ENCODE results near the gene ZNF804B.

The ZNF804B gene

GRCh38 chr7:88818552-88818951 is 59.1 kb downstream of the ZNF804B start:
- H3K4me3 ChIP-seq (ENCODE audit: low read depth, low read length) = no peak overlapping the region
- DNase-seq (ENCODE audit: low read depth) = no peak
- TF ChIP-seq CTCF (IDR thresholded peaks at IDR 0.05; ENCODE audit: control insufficient read depth, extremely low read depth, insufficient read depth) = no peak

DNA sequence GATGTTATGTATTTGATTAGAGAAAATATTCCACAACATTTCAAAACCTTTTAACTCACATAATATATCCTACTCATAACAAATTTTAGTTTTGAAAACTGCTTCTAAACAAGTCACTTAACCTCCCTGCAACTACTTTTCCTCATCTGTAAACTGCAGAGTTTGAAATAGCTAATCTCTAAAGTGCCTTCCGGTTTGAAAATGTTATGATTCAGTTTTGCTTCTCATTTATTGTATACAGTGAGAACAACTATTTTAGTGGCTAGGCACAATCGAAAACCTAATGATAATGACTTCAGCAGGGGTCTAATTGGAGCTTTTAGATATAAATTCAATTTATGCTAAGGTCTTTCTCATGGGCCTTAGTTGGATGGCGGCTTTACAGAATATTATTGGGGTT is 66.7 kb downstream of the ZNF804B start:
- DNase-seq (ENCODE audit: low read depth) = no peak
- H3K4me3 ChIP-seq (ENCODE audit: low read depth, low read length) = no peak overlapping the region
- no peak for TF ChIP-seq CTCF (IDR thresholded peaks at IDR 0.05; ENCODE audit: control insufficient read depth, extremely low read depth, insufficient read depth)

- DNase-seq (ENCODE audit: low read depth) = peak; percentile 11
- H3K4me3 ChIP-seq (ENCODE audit: low read depth, low read length) = no peak overlapping the region
- TF ChIP-seq CTCF (IDR thresholded peaks at IDR 0.05; ENCODE audit: control insufficient read depth, extremely low read depth, insufficient read depth) = peak; percentile 68
These were observed 75.7 kb downstream of the ZNF804B start for GRCh38 chr7:88835147-88835728.

DNA sequence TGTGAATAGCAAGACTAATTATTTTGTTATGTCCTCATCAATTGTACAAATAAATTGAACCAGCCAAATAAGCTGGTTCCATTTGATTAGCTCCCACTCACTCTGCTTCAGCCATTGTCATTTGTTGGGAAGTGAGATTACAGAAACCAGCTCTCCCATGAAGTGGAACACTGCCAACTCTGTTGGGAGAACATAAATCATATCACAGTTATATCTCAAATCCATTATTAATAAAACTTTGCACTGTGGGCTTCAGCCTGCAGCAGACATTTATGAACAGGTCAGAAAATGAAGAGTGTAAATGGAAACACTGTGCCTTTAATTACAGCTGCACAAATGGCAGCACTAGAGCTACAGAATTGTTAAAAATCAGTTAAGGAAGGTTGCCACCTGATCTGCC is 82.7 kb downstream of the ZNF804B start:
- no peak for DNase-seq (ENCODE audit: low read depth)
- TF ChIP-seq CTCF (IDR thresholded peaks at IDR 0.05; ENCODE audit: control insufficient read depth, extremely low read depth, insufficient read depth) = no peak
- no peak overlapping the region for H3K4me3 ChIP-seq (ENCODE audit: low read depth, low read length)

- no peak for TF ChIP-seq CTCF (IDR thresholded peaks at IDR 0.05; ENCODE audit: control insufficient read depth, extremely low read depth, insufficient read depth)
- no peak for DNase-seq (ENCODE audit: low read depth)
- H3K4me3 ChIP-seq (ENCODE audit: low read depth, low read length) = no peak overlapping the region
These were observed 85.6 kb downstream of the ZNF804B start for GRCh38 chr7:88845091-88845490.

- TF ChIP-seq CTCF (IDR thresholded peaks at IDR 0.05; ENCODE audit: control insufficient read depth, extremely low read depth, insufficient read depth) = no peak
- DNase-seq (ENCODE audit: low read depth) = no peak
These were observed 91.7 kb downstream of the ZNF804B start for GRCh38 chr7:88851220-88851619.

DNA sequence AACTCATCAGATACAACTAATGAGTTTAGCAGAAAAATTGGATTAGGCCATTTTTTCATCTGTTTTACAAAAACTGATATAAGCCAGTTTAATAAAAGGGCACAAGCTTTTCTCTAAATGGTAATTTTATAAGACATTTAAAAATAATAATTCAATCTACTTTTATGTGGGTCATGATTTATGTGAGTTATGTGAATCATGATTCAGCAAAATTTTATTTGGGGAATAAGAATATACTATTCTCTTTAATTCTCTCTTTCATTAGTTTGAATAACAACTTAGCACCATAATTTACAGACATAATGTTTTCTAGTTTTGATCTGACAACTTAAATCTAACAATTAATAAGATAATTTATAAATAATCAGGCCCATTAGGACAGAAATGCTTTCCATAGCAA is 99.8 kb downstream of the ZNF804B start:
- no peak for TF ChIP-seq CTCF (IDR thresholded peaks at IDR 0.05; ENCODE audit: control insufficient read depth, extremely low read depth, insufficient read depth)

More at GRCh38 chr7:88851220-88851619, 91.7 kb downstream of the ZNF804B start:
- H3K4me3 ChIP-seq (ENCODE audit: low read depth, low read length) = no peak overlapping the region

More for the DNA sequence above, 99.8 kb downstream of the ZNF804B start:
- no peak overlapping the region for H3K4me3 ChIP-seq (ENCODE audit: low read depth, low read length)
- DNase-seq (ENCODE audit: low read depth) = no peak

Data from LNCaP clone FGC (cell line).